AG09309 (cell line): ENCODE measurements around the gene ERBB2.
A peak's percentile ranks its signal among the peaks of the same experiment; 100 is the strongest.

Experiments
- DNase-seq: peaks from one replicate; pipeline ENCODE4 v3.0.0-alpha.2; 2010; ENCODE audit warnings: low read depth
- H3K4me3 ChIP-seq: 2 replicates; pipeline ENCODE4 v1.5.1; 2011; ENCODE audit warnings: mild to moderate bottlenecking, low read depth, low read length, moderate library complexity; ENCODE audit not compliant: control insufficient read depth
- TF ChIP-seq, protein P1 (sequence below): IDR thresholded peaks from 2 replicates; pipeline ENCODE4 v1.5.1; 2011; ENCODE audit warnings: mild to moderate bottlenecking, low read depth, low read length, inconsistent platforms; ENCODE audit not compliant: insufficient read depth, control insufficient read depth; ENCODE audit errors: missing control alignments

The ERBB2 gene

DNA sequence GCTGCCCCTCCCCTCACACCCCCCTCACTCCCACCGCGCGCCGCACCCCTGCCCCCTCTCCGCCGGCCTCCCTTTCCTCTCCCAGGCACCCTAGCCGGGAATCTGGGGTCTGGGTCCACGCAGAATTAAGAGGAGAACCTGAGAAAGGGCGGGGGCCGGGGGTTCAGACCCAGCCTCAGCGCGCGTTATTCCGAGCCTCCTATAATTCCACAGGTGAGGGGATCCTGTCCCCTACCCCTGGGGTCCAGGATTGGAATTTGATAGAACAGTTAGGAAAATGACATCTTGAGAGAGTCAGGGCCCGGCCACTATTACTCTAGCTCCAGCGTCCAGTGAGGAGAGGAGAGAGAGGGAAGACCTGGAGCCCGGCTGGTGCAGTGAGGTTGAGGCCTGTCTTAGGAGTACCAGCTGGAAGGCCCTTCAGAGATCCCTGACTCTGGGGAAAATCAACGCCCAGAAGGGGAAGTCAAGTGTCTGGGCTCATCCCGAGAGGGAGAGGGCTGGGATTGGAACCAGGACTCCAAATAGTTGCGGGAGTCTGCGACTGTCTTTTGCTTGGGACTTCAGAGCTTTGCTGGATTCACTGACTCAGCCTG is 55.2 kb downstream of the ERBB2 start:
- H3K4me3 ChIP-seq: peak overlapping the region; percentile 70
- no peak for DNase-seq

DNA sequence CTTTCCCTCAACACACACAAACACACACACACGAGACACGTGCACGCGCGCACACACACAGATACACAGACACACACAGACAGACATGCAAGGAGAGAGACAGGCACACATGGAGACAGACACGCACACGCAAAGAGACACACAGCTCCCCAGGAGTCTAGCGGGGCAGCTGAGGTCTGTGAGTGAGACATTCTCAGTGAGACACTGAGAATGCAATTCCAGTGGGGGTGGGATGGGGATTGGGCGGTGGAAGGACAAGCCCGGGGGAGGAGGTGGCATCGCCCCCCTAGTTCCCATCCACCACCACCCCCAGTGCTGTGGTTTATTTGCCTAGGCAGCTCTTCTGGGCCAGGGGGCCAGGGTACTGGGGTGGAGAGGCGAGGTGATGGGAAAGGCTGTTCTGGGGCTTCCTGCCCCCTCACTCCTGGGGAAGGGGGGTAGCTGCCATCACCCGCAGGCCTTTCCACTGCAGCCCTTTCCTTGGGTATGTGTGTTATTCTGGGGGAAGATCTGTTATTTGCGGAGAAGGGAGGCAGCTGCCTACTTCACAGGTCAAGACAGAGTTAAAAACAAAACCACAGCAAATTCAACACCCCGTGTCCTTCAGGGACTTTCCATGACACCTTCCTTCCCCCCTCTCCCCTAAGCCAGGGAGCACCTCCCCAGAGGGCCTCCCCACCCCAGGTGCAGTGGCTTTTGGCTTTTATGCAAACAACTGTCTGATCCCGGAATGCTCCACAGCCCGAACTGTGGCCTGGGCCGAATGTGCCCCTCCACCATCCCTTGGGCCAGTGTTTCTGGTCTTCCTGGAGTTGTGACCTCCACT is 55.9 kb downstream of the ERBB2 start:
- DNase-seq: no peak
- TF ChIP-seq, protein P1, sequence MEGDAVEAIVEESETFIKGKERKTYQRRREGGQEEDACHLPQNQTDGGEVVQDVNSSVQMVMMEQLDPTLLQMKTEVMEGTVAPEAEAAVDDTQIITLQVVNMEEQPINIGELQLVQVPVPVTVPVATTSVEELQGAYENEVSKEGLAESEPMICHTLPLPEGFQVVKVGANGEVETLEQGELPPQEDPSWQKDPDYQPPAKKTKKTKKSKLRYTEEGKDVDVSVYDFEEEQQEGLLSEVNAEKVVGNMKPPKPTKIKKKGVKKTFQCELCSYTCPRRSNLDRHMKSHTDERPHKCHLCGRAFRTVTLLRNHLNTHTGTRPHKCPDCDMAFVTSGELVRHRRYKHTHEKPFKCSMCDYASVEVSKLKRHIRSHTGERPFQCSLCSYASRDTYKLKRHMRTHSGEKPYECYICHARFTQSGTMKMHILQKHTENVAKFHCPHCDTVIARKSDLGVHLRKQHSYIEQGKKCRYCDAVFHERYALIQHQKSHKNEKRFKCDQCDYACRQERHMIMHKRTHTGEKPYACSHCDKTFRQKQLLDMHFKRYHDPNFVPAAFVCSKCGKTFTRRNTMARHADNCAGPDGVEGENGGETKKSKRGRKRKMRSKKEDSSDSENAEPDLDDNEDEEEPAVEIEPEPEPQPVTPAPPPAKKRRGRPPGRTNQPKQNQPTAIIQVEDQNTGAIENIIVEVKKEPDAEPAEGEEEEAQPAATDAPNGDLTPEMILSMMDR: no peak
- H3K4me3 ChIP-seq: no peak overlapping the region

More for the DNA sequence above, 55.2 kb downstream of the ERBB2 start:
- TF ChIP-seq, protein P1: no peak

DNA sequence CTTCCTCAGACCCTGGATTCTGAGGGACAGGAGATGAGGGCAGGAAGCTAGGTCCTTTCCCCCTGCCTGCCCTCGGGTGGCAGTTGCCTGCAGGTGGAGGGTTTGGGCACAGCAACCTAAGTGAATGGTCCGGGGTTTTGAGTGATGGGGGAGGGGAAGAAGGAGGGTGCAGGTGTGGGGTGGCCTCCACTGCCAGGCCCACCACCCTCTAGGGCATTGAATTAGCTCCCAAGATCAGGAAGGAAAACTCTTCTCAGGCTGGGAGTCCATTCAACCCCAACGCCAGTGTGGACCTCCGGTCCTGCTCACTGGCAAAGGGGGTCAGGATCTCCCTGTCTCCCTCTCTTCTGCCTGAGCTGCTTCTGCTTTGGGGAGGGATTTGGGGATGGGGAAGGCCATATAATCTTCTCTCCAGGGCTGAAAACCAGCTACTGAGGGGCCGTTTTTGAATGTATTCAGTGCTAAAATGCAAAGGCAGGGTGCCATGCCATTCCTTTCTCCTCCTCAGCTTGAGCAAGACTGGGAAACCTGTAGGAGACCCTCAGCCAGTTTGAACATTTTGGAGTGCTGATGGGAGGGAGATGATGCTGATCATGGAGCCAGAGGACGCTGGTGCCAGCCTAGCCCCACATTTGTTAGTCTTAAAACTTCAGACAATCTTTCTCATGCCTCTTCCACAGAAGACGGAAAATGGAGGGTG is 56.7 kb downstream of the ERBB2 start:
- TF ChIP-seq, protein P1: no peak
- H3K4me3 ChIP-seq: no peak overlapping the region
- DNase-seq: no peak

DNA sequence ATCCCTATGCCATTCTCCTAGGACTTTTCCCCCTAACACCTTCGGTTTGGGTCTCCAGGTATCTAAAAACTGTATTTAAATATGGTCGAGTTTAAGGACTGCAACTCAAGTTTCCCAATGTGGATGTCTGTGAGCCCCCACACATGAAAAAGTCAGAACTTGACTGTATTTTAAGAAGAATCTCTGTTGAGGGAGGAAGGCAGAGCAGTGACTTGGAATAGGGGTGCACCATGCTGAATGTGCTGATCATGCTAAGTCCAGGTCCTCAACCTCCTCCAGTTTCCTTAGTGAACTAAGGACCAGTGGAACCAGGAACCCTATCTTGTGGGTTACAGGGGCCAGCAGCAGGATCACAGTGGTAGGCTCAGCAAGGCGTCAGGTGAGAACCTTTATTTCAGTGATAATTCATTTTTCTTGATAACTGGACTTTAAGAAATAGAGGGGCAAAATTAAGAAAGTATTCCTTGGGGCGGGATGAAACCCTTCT is 57.4 kb downstream of the ERBB2 start:
- no peak overlapping the region for H3K4me3 ChIP-seq
- DNase-seq: no peak
- TF ChIP-seq, protein P1: no peak

DNA sequence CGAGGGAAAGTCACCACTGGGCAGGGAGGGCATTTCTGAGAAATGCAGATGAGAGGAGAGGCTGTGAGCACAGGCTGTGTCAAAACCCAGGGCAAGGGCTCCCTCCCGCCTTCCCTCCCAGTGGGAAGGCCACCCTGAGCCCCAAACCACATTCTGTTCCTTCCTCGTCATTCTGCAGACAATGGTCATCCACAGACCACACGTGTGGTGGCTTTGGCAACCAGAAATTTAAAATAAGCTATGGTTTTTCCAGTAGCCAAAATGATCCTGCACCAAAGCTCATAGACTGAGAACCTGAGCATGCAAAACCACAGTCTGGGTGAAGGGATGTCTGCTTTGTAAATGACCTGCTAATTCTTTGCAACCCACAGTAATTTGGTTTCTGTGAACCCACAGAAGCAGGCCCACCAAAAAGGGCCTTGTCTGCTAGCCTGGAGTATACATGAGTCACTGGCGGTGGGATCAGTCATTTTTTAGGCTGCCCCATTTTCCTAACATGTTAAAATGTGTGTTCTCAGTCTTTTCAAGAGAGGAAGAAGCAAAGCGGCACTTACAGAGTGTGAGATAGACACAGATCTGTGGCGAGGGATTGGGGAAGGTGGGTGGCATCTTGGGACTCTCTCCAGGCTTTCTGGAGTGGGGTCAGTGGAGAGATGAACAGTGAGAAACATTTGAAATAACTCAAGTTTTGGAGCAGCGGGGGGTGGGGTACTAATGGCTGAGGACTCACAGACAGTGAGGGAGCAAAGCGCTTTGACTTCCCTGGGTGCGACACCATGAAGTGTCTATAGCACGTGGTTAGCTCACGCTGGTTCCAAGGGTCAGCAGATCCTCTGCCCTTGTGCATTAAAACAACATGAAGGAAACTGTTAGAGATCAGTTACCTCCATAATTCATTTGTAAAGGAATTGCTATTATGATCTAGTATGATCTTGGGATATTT is 58.3 kb downstream of the ERBB2 start:
- no peak overlapping the region for H3K4me3 ChIP-seq
- DNase-seq: no peak
- TF ChIP-seq, protein P1: no peak

DNA sequence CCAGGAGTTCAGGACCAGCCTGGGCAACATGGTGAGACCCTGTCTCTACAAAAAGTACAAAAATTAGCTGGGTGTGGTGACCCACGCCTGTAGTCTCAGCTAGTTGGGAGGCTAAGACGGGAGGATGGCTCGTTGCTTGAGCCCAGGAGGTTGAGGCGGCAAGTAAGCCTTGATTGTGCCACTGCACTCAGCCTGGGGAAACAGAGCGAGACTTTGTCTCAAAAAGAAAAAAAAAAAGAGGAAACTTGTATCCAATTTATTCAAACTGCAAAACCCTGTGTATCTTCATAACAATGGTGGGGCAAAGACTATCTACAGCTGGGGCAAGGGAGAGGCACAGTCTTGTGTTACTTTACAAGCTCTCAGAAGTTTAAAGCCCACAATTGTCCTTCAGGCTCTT is 59.3 kb downstream of the ERBB2 start:
- H3K4me3 ChIP-seq: no peak overlapping the region
- TF ChIP-seq, protein P1: no peak
- DNase-seq: no peak
